ENCODE results near the gene E2F7.

The E2F7 gene

DNA sequence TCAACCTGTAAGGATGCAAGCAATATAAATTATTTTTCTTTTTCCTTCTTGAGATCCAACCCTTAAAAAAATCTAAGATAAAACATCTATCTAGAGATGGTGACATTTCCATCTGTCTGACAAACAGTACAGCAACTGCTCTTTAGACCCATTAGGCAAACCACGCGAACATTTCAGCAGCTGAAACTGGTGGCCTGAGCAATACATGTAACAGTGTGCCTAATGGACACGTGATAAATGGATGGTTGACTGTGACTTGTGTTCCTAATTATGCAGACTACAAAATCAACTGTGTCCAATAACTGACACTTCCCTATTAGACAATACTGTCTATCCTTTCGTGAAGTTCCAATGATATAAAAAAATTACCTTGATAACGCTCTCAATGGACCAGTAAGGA, 18.9 kb downstream of the E2F7 start:
- TF ChIP-seq, protein P1, sequence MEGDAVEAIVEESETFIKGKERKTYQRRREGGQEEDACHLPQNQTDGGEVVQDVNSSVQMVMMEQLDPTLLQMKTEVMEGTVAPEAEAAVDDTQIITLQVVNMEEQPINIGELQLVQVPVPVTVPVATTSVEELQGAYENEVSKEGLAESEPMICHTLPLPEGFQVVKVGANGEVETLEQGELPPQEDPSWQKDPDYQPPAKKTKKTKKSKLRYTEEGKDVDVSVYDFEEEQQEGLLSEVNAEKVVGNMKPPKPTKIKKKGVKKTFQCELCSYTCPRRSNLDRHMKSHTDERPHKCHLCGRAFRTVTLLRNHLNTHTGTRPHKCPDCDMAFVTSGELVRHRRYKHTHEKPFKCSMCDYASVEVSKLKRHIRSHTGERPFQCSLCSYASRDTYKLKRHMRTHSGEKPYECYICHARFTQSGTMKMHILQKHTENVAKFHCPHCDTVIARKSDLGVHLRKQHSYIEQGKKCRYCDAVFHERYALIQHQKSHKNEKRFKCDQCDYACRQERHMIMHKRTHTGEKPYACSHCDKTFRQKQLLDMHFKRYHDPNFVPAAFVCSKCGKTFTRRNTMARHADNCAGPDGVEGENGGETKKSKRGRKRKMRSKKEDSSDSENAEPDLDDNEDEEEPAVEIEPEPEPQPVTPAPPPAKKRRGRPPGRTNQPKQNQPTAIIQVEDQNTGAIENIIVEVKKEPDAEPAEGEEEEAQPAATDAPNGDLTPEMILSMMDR (IDR thresholded peaks at IDR 0.05) = no peak

DNA sequence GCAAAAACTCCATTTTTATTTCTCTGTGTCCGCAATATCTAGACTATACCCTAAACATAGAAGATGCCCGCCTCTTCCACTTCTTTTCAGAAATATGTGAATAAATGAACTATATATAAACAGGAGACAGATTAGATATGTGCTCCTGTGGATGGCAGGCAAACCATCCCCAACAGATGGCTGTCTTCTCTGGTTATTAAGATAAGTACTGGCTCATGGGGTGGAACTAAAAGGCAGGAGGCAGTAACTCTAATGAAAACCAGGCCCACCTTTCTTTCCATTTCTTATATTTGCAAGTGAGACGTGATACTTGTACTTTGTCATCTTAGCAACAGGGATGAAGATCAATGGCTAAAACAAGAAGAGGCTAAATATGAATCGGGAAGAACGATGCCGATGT, 20.2 kb downstream of the E2F7 start:
- TF ChIP-seq, protein P1 (IDR thresholded peaks at IDR 0.05) = no peak

DNA sequence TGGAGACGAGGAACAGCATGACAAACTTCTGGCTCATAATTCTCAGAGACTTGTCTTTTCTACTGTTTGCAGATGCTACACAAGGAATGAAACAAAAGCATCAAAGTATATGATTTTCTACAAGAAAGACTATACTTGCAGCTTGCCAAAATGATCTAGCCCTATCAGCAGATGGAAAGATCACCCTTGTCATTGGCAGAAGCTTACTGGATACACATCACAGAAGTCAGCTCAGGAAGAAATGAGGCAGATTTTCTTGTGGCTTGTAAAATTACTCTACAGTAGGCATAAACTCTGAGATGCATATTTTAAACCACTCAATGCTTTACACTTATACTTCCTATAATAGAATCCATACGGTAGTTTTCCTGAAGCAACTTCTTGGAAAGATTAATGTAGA, 20.6 kb downstream of the E2F7 start:
- TF ChIP-seq, protein P1 (IDR thresholded peaks at IDR 0.05) = no peak

DNA sequence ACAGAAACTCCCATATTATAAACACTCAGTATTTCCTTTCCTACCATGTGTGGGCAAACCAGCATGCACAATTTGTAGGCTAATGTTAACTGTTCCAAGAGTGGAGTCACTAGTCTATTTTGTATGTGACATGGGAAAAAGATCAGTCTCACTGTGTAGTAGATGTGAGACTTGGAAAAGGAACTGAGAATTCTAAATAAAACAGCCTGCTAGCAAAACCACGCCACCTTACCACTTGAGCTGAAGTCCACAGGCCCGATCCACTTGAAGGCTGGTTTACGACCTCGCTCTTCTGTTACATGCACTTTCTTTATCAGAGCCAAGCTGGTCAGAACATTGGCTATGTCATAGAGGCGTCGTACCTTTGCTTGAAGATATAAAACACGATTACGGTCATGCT, 22.5 kb downstream of the E2F7 start:
- TF ChIP-seq, protein P1 (IDR thresholded peaks at IDR 0.05) = no peak

DNA sequence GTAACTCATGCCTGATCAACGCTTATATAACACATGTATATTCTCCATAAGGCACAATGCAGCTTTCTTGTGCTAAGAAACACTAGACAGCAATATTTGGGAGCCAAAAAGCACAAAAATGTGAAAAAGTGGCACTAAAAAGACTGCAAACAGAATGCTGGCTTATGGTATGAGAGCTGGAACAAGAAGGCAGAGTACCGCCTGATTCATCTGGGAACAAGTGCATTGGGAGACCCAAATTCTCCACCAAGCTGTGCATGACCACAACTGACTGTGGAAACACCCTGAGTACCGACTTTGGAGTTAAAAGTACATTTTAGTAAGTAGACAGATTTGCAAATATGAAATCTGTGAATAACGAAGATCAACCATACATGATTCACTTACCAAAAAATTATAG, 25.1 kb downstream of the E2F7 start:
- TF ChIP-seq, protein P1 (IDR thresholded peaks at IDR 0.05) = no peak

DNA sequence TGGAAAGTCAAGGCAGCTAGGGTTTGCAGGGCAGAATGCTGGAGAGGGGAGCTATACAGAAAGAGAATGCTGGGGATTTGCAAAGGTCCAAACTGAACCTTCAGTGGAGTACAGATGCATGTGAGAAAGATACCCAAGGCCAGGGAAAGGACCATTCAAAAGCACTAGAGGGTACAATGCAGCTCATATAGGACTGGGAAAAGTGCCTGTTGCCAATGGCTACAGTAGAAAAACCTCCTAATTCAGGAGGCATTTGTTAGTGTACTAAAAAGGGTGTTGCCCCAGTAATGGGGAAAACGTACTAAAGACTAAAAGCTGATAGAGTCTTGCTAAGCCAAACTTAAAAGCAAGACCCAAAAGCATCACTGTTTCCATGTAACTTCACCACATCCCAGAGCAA, 30.1 kb downstream of the E2F7 start:
- TF ChIP-seq, protein P1 (IDR thresholded peaks at IDR 0.05) = no peak

DNA sequence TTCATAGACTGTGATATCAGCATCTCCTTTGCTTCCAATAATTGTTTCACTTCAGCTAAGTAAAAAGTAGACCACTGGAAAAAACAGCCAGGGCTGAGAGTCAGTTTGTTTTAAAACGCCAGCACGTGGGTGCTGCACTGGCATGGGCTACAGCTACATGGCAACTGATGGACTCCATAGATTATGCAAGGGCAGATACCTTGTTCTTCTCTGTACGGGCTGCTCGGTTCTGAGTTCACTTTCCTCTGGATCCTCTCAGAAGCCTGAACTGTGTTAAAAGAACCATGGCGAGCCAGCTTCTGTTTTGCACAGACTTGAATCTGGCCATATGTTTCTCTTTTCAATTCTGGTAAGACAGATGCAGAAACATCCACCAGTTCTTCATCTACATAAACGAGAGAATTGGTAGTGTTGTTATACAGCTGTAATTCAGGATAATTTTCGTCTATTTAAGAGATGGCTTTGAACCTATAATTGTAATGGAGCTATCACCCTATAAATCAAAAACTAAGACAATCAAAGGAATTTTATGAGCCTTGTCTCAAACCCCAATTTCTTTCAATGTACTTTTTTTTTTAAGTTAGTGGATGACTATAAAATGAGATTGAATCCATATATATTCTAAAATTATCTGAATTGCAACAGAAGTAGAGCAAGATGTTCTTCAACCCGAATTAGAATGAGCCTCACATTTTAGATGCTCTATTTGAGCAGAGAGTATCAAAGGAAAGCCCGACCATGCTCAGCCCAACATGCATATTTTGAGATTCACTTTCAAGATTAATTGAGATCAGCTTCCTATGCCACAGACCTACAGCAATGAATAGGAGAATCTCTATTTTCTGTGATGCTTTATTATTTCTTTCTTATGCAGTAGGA, 31.5 kb downstream of the E2F7 start:
- TF ChIP-seq, protein P1 (IDR thresholded peaks at IDR 0.05) = no peak

Data from LNCAP (cell line).